Vagina (tissue), 2 donors: ENCODE measurements around the gene INPP4B.

ENCODE experiments used
- POLR2A ChIP-seq, 2 donors: fragments of 450-650 bp; IDR thresholded peaks; one replicate each; pipeline ENCODE4 v1.6.1; 2017; ENCODE audit warnings: antibody characterized with exemption in 2 of 2, mild to moderate bottlenecking in 2 of 2, moderate library complexity in 2 of 2
- TF ChIP-seq, protein P1 (sequence below), 3 experiments: fragments of 450-650 bp in 2 of 3; fragments of 200-600 bp in 1 of 3; sonication (generic) in 1 of 3; IDR thresholded peaks; one replicate each; pipeline ENCODE4 v1.5.1; 2017 to 2019; ENCODE audit warnings: antibody characterized with exemption in 3 of 3, mild to moderate bottlenecking in 2 of 3, moderate library complexity in 2 of 3

DNA sequence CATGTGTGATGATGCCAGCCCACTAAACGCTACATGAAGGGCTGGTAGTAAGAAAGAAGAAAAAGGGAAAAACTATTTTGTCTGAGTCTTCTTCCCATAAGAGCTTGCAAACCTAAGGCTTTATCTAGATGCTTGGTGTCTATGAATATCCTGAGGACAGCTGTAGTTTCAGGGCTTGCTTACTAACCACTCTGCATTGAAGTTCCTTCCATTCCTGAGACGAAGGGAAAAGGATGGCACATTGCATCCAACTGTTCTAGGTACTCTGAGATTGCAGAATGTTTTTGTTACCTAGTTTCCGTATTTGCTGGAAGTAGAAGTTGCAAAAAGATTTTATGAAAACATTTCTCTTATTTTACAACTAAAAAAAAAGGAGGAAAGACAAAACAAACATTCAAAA lies 665.1 kb downstream of the INPP4B start:
- TF ChIP-seq, protein P1, sequence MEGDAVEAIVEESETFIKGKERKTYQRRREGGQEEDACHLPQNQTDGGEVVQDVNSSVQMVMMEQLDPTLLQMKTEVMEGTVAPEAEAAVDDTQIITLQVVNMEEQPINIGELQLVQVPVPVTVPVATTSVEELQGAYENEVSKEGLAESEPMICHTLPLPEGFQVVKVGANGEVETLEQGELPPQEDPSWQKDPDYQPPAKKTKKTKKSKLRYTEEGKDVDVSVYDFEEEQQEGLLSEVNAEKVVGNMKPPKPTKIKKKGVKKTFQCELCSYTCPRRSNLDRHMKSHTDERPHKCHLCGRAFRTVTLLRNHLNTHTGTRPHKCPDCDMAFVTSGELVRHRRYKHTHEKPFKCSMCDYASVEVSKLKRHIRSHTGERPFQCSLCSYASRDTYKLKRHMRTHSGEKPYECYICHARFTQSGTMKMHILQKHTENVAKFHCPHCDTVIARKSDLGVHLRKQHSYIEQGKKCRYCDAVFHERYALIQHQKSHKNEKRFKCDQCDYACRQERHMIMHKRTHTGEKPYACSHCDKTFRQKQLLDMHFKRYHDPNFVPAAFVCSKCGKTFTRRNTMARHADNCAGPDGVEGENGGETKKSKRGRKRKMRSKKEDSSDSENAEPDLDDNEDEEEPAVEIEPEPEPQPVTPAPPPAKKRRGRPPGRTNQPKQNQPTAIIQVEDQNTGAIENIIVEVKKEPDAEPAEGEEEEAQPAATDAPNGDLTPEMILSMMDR (IDR thresholded peaks at IDR 0.05): no peak
- TF ChIP-seq POLR2A (IDR thresholded peaks at IDR 0.05): no peak
